Astrocyte (in vitro differentiated cells and primary cell): ENCODE measurements around the gene CAPN12. TPM values are rescaled to one million over a fixed set of nuclear protein-coding genes. Genes with fewer than 3 reads are reported as not detected.

ENCODE experiments used
- DNase-seq: peaks from one replicate; pipeline ENCODE4 v3.0.0-alpha.2; 2010; ENCODE audit warnings: low read depth
- FAIRE-seq: peaks from 2 replicates; lab custom pipeline; 2011; peaks lifted over from hg19 to GRCh38; lab: Jason Lieb, UNC
- H2AFZ ChIP-seq: 2 replicates; pipeline ENCODE4 v1.6.0; 2012; ENCODE audit warnings: low read depth, low read length, inconsistent platforms
- H3K27ac ChIP-seq: 2 replicates; pipeline ENCODE4 v1.5.1; 2011; ENCODE audit warnings: low read depth, low read length, inconsistent platforms
- H3K27me3 ChIP-seq: 2 replicates; pipeline ENCODE4 v1.6.0; 2011; ENCODE audit warnings: low read length, inconsistent platforms; ENCODE audit not compliant: insufficient read depth
- H3K36me3 ChIP-seq: 2 replicates; pipeline ENCODE4 v1.5.1; 2011; ENCODE audit warnings: low read length, inconsistent platforms; ENCODE audit not compliant: insufficient read depth
- H3K4me1 ChIP-seq: 2 replicates; pipeline ENCODE4 v1.5.1; 2011; ENCODE audit warnings: low read length, inconsistent platforms; ENCODE audit not compliant: insufficient read depth
- H3K4me2 ChIP-seq: 2 replicates; pipeline ENCODE4 v1.6.0; 2012; ENCODE audit warnings: low read length, inconsistent platforms
- H3K4me3 ChIP-seq: 2 replicates; pipeline ENCODE4 v1.5.1; 2011; ENCODE audit warnings: low read depth, mild to moderate bottlenecking, low read length, inconsistent platforms; ENCODE audit not compliant: insufficient read depth
- H3K79me2 ChIP-seq: 2 replicates; pipeline ENCODE4 v1.6.0; 2012; ENCODE audit warnings: mild to moderate bottlenecking, low read length, inconsistent platforms; ENCODE audit not compliant: insufficient read depth
- H3K9ac ChIP-seq: 2 replicates; pipeline ENCODE4 v1.6.0; 2012; ENCODE audit warnings: mild to moderate bottlenecking, low read length, inconsistent platforms
- H3K9me3 ChIP-seq: 2 replicates; pipeline ENCODE4 v1.5.1; 2012; ENCODE audit warnings: low read depth, mild to moderate bottlenecking, low read length, inconsistent platforms; ENCODE audit not compliant: insufficient read depth
- H4K20me1 ChIP-seq: 2 replicates; pipeline ENCODE4 v1.6.0; 2012; ENCODE audit warnings: low read length, inconsistent platforms; ENCODE audit not compliant: insufficient read depth
- H3K27ac Mint-ChIP-seq: one replicate; pipeline ENCODE4 v1.8.0; 2021; ENCODE audit warnings: mild to moderate bottlenecking, mixed read lengths; ENCODE audit not compliant: unreplicated experiment
- H3K27me3 Mint-ChIP-seq: one replicate; pipeline ENCODE4 v1.8.0; 2021; ENCODE audit warnings: low read depth, mixed read lengths; ENCODE audit not compliant: unreplicated experiment
- H3K36me3 Mint-ChIP-seq: one replicate; pipeline ENCODE4 v1.8.0; 2021; ENCODE audit warnings: low read depth, mixed read lengths; ENCODE audit not compliant: unreplicated experiment
- H3K4me1 Mint-ChIP-seq: one replicate; pipeline ENCODE4 v1.8.0; 2021; ENCODE audit warnings: low read depth, mixed read lengths; ENCODE audit not compliant: unreplicated experiment
- H3K4me3 Mint-ChIP-seq: one replicate; pipeline ENCODE4 v1.8.0; 2021; ENCODE audit warnings: mild to moderate bottlenecking, moderate library complexity, mixed read lengths; ENCODE audit not compliant: unreplicated experiment
- H3K9me3 Mint-ChIP-seq: one replicate; pipeline ENCODE4 v1.8.0; 2021; ENCODE audit warnings: mild to moderate bottlenecking, mixed read lengths; ENCODE audit not compliant: unreplicated experiment
- CTCF ChIP-seq: IDR thresholded peaks from 2 replicates; pipeline ENCODE4 v1.5.1; 2011; ENCODE audit warnings: low read depth, mild to moderate bottlenecking, inconsistent platforms, low read length, moderate library complexity; ENCODE audit not compliant: insufficient read depth
- EZH2 ChIP-seq: IDR thresholded peaks from 2 replicates; pipeline ENCODE4 v1.6.1; 2012; ENCODE audit warnings: mild to moderate bottlenecking, low read length, inconsistent platforms; ENCODE audit not compliant: insufficient read depth
- total RNA-seq: library from RNA; stranded (reverse); gene quantifications from 2 replicates; pipeline ENCODE4 v1.2.1, GENCODE V29; 2021

The CAPN12 gene
- total RNA-seq, 1 donor from 2014 or later: 4.6 TPM

GRCh38 chr19:38737921-38738737 lies 6.1 kb downstream of the CAPN12 start:
- peak overlapping the region; percentile 77 for H3K27ac Mint-ChIP-seq
- H3K36me3 ChIP-seq: no peaks in the 10 kb centered on the region
- H3K9me3 ChIP-seq: no peaks in the 10 kb centered on the region
- H3K4me1 Mint-ChIP-seq: peaks cover 1% of the 10 kb centered on the region
- peaks cover 4% of the 10 kb centered on the region for H3K9me3 Mint-ChIP-seq
- FAIRE-seq: no peak
- peaks cover 5% of the 10 kb centered on the region for H3K27me3 Mint-ChIP-seq
- peak overlapping the region; percentile 3 for H3K4me3 Mint-ChIP-seq
- H3K4me3 ChIP-seq: no peak overlapping the region
- TF ChIP-seq CTCF: no peak
- TF ChIP-seq EZH2: no peak
- peaks cover 23% of the 10 kb centered on the region for H4K20me1 ChIP-seq
- H3K27ac ChIP-seq: no peak overlapping the region
- no peaks in the 10 kb centered on the region for H3K79me2 ChIP-seq
- no peaks in the 10 kb centered on the region for H3K27me3 ChIP-seq
- no peak overlapping the region for H3K4me2 ChIP-seq
- H2AFZ ChIP-seq: no peak overlapping the region
- DNase-seq: no peak
- peaks cover 23% of the 10 kb centered on the region for H3K4me1 ChIP-seq
- H3K36me3 Mint-ChIP-seq: no peaks in the 10 kb centered on the region
- no peak overlapping the region for H3K9ac ChIP-seq

GRCh38 chr19:38737281-38737865 lies 6.9 kb downstream of the CAPN12 start:
- no peaks in the 10 kb centered on the region for H3K27me3 ChIP-seq
- peaks cover 24% of the 10 kb centered on the region for H3K4me1 ChIP-seq
- FAIRE-seq: no peak
- no peak overlapping the region for H3K27ac ChIP-seq
- H3K9me3 Mint-ChIP-seq: peaks cover 4% of the 10 kb centered on the region
- DNase-seq: no peak
- H3K9ac ChIP-seq: no peak overlapping the region
- no peak overlapping the region for H3K4me2 ChIP-seq
- H3K4me3 Mint-ChIP-seq: peak overlapping the region; percentile 3
- H3K79me2 ChIP-seq: no peaks in the 10 kb centered on the region
- H3K9me3 ChIP-seq: no peaks in the 10 kb centered on the region
- H3K27ac Mint-ChIP-seq: peak overlapping the region; percentile 48
- no peak overlapping the region for H3K4me3 ChIP-seq
- TF ChIP-seq CTCF (no peak), EZH2 (no peak)
- no peak overlapping the region for H2AFZ ChIP-seq
- peaks cover 1% of the 10 kb centered on the region for H3K4me1 Mint-ChIP-seq
- H3K27me3 Mint-ChIP-seq: peaks cover 5% of the 10 kb centered on the region
- H4K20me1 ChIP-seq: peaks cover 29% of the 10 kb centered on the region
- H3K36me3 Mint-ChIP-seq: no peaks in the 10 kb centered on the region
- H3K36me3 ChIP-seq: no peaks in the 10 kb centered on the region
